H9 (cell line): Measurements from ENCODE around the gene RNF220. TPM values are rescaled to one million over a fixed set of nuclear protein-coding genes. Genes with fewer than 3 reads are reported as not detected.

ENCODE experiments used
- DNase-seq: peaks from one replicate; pipeline ENCODE4 v3.0.0-alpha.2; 2017
- H2AFZ ChIP-seq: one replicate; pipeline ENCODE4 v1.6.1; 2013; ENCODE audit warnings: mild to moderate bottlenecking, low read length, control low read depth, moderate library complexity
- H2AK5ac ChIP-seq: 2 replicates; pipeline ENCODE4 v1.6.1; 2013; ENCODE audit warnings: low read length, control low read depth, mixed read lengths; ENCODE audit not compliant: insufficient read length
- H2BK120ac ChIP-seq: one replicate; pipeline ENCODE4 v1.6.1; 2013; ENCODE audit warnings: low read depth, mild to moderate bottlenecking, low read length, control low read depth, inconsistent platforms; ENCODE audit not compliant: poor library complexity, severe bottlenecking
- H2BK12ac ChIP-seq: 2 replicates; pipeline ENCODE4 v1.6.1; 2013; ENCODE audit warnings: low read length, control low read depth, mixed read lengths, low read depth; ENCODE audit not compliant: insufficient read length
- H2BK15ac ChIP-seq: 2 replicates; pipeline ENCODE4 v1.6.1; 2013; ENCODE audit warnings: low read depth, low read length, control low read depth
- H2BK20ac ChIP-seq: one replicate; pipeline ENCODE4 v1.6.1; 2013; ENCODE audit warnings: low read depth, mild to moderate bottlenecking, low read length, control low read depth, inconsistent platforms; ENCODE audit not compliant: poor library complexity, severe bottlenecking
- H2BK5ac ChIP-seq: 2 replicates; pipeline ENCODE4 v1.6.1; 2013; ENCODE audit warnings: low read length, control low read depth, mixed read lengths; ENCODE audit not compliant: insufficient read length
- H3K14ac ChIP-seq: 2 replicates; pipeline ENCODE4 v1.6.1; 2013; ENCODE audit warnings: low read length, control low read depth; ENCODE audit not compliant: insufficient read depth
- H3K18ac ChIP-seq: 2 replicates; pipeline ENCODE4 v1.6.1; 2013; ENCODE audit warnings: low read depth, mild to moderate bottlenecking, mixed read lengths, low read length, control low read depth; ENCODE audit not compliant: insufficient read length
- H3K23ac ChIP-seq: 2 replicates; pipeline ENCODE4 v1.6.1; 2013; ENCODE audit warnings: low read length, control low read depth, mixed read lengths, low read depth; ENCODE audit not compliant: insufficient read length
- H3K23me2 ChIP-seq: 2 replicates; pipeline ENCODE4 v1.6.1; 2013; ENCODE audit warnings: low read depth, mild to moderate bottlenecking, mixed read lengths, low read length, control low read depth; ENCODE audit not compliant: insufficient read length, poor library complexity, severe bottlenecking
- H3K27ac ChIP-seq: 2 replicates; pipeline ENCODE4 v1.5.1; 2013; ENCODE audit warnings: low read length, control low read depth, mixed read lengths, low read depth; ENCODE audit not compliant: insufficient read length
- H3K27me3 ChIP-seq: 2 replicates; pipeline ENCODE4 v1.6.1; 2013; ENCODE audit warnings: low read length, control low read depth, inconsistent platforms; ENCODE audit not compliant: insufficient read depth
- H3K4ac ChIP-seq: 2 replicates; pipeline ENCODE4 v1.6.1; 2013; ENCODE audit warnings: low read depth, mild to moderate bottlenecking, control low read depth, inconsistent platforms, low read length, moderate library complexity
- H3K4me1 ChIP-seq: 2 replicates; pipeline ENCODE4 v1.6.1; 2013; ENCODE audit warnings: low read length, control low read depth, inconsistent platforms; ENCODE audit not compliant: insufficient read depth
- H3K4me2 ChIP-seq: 2 replicates; pipeline ENCODE4 v1.6.1; 2013; ENCODE audit warnings: low read length, control low read depth, mixed read lengths; ENCODE audit not compliant: insufficient read length, insufficient read depth
- H3K56ac ChIP-seq: 2 replicates; pipeline ENCODE4 v1.6.1; 2013; ENCODE audit warnings: low read depth, mild to moderate bottlenecking, mixed read lengths, low read length, control low read depth; ENCODE audit not compliant: insufficient read length
- H3K79me1 ChIP-seq: 2 replicates; pipeline ENCODE4 v1.6.1; 2013; ENCODE audit warnings: low read depth, mild to moderate bottlenecking, moderate library complexity, low read length, control low read depth, inconsistent platforms; ENCODE audit not compliant: insufficient read depth, poor library complexity, severe bottlenecking
- H3K79me2 ChIP-seq: 2 replicates; pipeline ENCODE4 v1.6.1; 2013; ENCODE audit warnings: low read length, control low read depth, inconsistent platforms; ENCODE audit not compliant: insufficient read depth
- H3K9ac ChIP-seq: 2 replicates; pipeline ENCODE4 v1.6.1; 2013; ENCODE audit warnings: low read length, control low read depth, mixed read lengths; ENCODE audit not compliant: insufficient read length; ENCODE audit errors: extremely low read depth
- H3K9me3 ChIP-seq: one replicate; pipeline ENCODE4 v1.6.1; 2013; ENCODE audit warnings: low read depth, low read length, inconsistent platforms; ENCODE audit not compliant: control insufficient read depth
- H3T11ph ChIP-seq: one replicate; pipeline ENCODE4 v1.6.1; 2013; ENCODE audit warnings: mild to moderate bottlenecking, low read length, control low read depth, inconsistent platforms
- H4K20me1 ChIP-seq: one replicate; pipeline ENCODE4 v1.6.1; 2013; ENCODE audit not compliant: control insufficient read depth, insufficient read length, insufficient read depth
- H4K5ac ChIP-seq: 2 replicates; pipeline ENCODE4 v1.6.1; 2013; ENCODE audit warnings: low read depth, mild to moderate bottlenecking, mixed read lengths, low read length, control low read depth; ENCODE audit not compliant: insufficient read length
- H4K8ac ChIP-seq: replicated peaks from 2 replicates; pipeline ENCODE4 v1.6.1; 2013; ENCODE audit warnings: low read length, control low read depth, mixed read lengths, low read depth; ENCODE audit not compliant: insufficient read length
- H4K91ac ChIP-seq: 2 replicates; pipeline ENCODE4 v1.6.1; 2013; ENCODE audit warnings: low read depth, mild to moderate bottlenecking, moderate library complexity, mixed read lengths, low read length, control low read depth; ENCODE audit not compliant: insufficient read length
- H3K27ac Mint-ChIP-seq, 3 experiments: 2 replicates in 2 of 3; 3 replicates in 1 of 3; pipeline ENCODE4 v1.8.0; 2020 to 2021; ENCODE audit warnings: mixed read lengths in 3 of 3, mild to moderate bottlenecking in 1 of 3, moderate library complexity in 1 of 3
- H3K27me3 Mint-ChIP-seq: 2 replicates; pipeline ENCODE4 v1.8.0; 2021; ENCODE audit warnings: low read depth, mild to moderate bottlenecking, moderate library complexity, mixed read lengths
- H3K36me3 Mint-ChIP-seq, 3 experiments: 2 replicates in 2 of 3; 3 replicates in 1 of 3; pipeline ENCODE4 v1.8.0; 2020 to 2021; ENCODE audit warnings: low read depth in 3 of 3, mixed read lengths in 3 of 3; ENCODE audit not compliant: insufficient read depth in 1 of 3
- H3K4me1 Mint-ChIP-seq, 2 experiments: 2 replicates each; pipeline ENCODE4 v1.8.0; 2020; ENCODE audit warnings: mixed read lengths in 2 of 2
- H3K4me3 Mint-ChIP-seq, 2 experiments: 2 replicates in 1 of 2; 3 replicates in 1 of 2; pipeline ENCODE4 v1.8.0; 2020 to 2021; ENCODE audit warnings: mild to moderate bottlenecking in 2 of 2, mixed read lengths in 2 of 2, moderate library complexity in 1 of 2
- H3K9me3 Mint-ChIP-seq, 2 experiments: 2 replicates in 1 of 2; 3 replicates in 1 of 2; pipeline ENCODE4 v1.8.0; 2020; ENCODE audit warnings: mild to moderate bottlenecking in 2 of 2, mixed read lengths in 2 of 2, moderate library complexity in 1 of 2
- CTCF ChIP-seq: fragments of 200-600 bp; sonication (generic); conservative IDR thresholded peaks from 3 replicates; pipeline ENCODE4 v1.8.0; 2021; ENCODE audit warnings: antibody characterized with exemption, mild to moderate bottlenecking
- WGBS: extraction: QIAGEN DNeasy Blood & Tissue Kit; methylation state at CpG from one replicate; pipeline ENCODE4 v1.1.7; 2013; ENCODE audit warnings: missing lambda C conversion rate, low lambda C conversion rate, mixed read lengths; ENCODE audit not compliant: insufficient read length; ENCODE audit errors: extremely low coverage; 5-methylcytosine and 5-hydroxymethylcytosine counted together
- total RNA-seq: library from RNA; stranded (reverse); gene quantifications from 2 replicates; pipeline ENCODE4 v1.2.1, GENCODE V29; 2021

Gene RNF220
- total RNA-seq, 1 experiment from 2014 or later: 109 TPM

- no peaks in the 10 kb centered on the region for H3K9me3 Mint-ChIP-seq
- H3K4me3 Mint-ChIP-seq: no peak overlapping the region
- Histone ChIP-seq H4K8ac (no peak overlapping the region), H3K9ac (no peak overlapping the region), H3K27ac (no peak overlapping the region), H2AFZ (no peak overlapping the region), H3K18ac (no peak overlapping the region), H2AK5ac (no peak overlapping the region), H3T11ph (no peak overlapping the region), H2BK5ac (no peak overlapping the region), H2BK15ac (no peak overlapping the region), H3K4ac (no peak overlapping the region), H3K27me3 (no peaks in the 10 kb centered on the region; the same call in 1 of the 2 replicates), H3K9me3 (no peaks in the 10 kb centered on the region), H2BK12ac (no peak overlapping the region), H4K5ac (no peak overlapping the region), H3K56ac (no peak overlapping the region), H2BK120ac (no peak overlapping the region), H4K91ac (no peak overlapping the region), H3K23me2 (no peaks in the 10 kb centered on the region), H3K79me1 (no peaks in the 10 kb centered on the region), H3K79me2 (no peaks in the 10 kb centered on the region), H3K14ac (no peak overlapping the region; the same call in 1 of the 2 replicates), H4K20me1 (no peaks in the 10 kb centered on the region), H3K4me2 (no peak overlapping the region), H2BK20ac (no peak overlapping the region), H3K23ac (no peak overlapping the region), H3K4me1 (no peaks in the 10 kb centered on the region; the same call in 1 of the 2 replicates)
- H3K36me3 Mint-ChIP-seq: peaks cover 0 to 3% (median 0%) of the 10 kb centered on the region in 3 experiments; a peak in 1 of 7 replicates
- TF ChIP-seq CTCF: no peak
- peaks cover 15 to 26% of the 10 kb centered on the region in 2 experiments for H3K4me1 Mint-ChIP-seq
- no peak for DNase-seq
- no peak overlapping the region for H3K27ac Mint-ChIP-seq
- WGBS: no CpG with 5 or more reads among the region's 4 CpGs
- peaks cover 55% of the 10 kb centered on the region for H3K27me3 Mint-ChIP-seq
Observed at GRCh38 chr1:44569491-44569890, 164.4 kb downstream of the RNF220 start.
